Gastrocnemius medialis (tissue), 4 donors: ENCODE results near the gene ZNF467. TPM values are rescaled to one million over a fixed set of nuclear protein-coding genes. Genes with fewer than 3 reads are reported as not detected.

Source experiments
- ATAC-seq, 2 donors: fragments of 150-250 bp; one replicate each; pipeline ENCODE4 v1.9.1; 2016
- DNase-seq, 2 donors: peaks; one replicate each; pipeline ENCODE4 v3.0.0-alpha.2; 2019
- H3K27ac ChIP-seq, 4 donors: fragments of 200-600 bp; sonication (generic); 1 replicate in 1 of 4; 2 replicates in 3 of 4; pipeline ENCODE4 v1.5.1; 2016 to 2018; ENCODE audit warnings: mild to moderate bottlenecking in 2 of 4, moderate library complexity in 1 of 4
- H3K27me3 ChIP-seq, 3 donors: fragments of 200-600 bp; sonication (generic) in 2 of 3; 1 replicate in 1 of 3; 2 replicates in 2 of 3; pipeline versions ENCODE4 v1.5.1 to v1.6.0; 2016 to 2019; ENCODE audit warnings: mild to moderate bottlenecking in 1 of 3, moderate library complexity in 1 of 3
- H3K36me3 ChIP-seq, 2 donors: fragments of 200-600 bp; sonication (generic) in 1 of 2; one replicate each; pipeline ENCODE4 v1.5.1; 2017 to 2018
- H3K4me1 ChIP-seq, 2 donors: fragments of 200-600 bp; sonication (generic) in 1 of 2; one replicate each; pipeline ENCODE4 v1.5.1; 2016 to 2017; ENCODE audit warnings: mild to moderate bottlenecking in 2 of 2
- H3K4me3 ChIP-seq, 4 donors: fragments of 200-600 bp; sonication (generic) in 3 of 4; 1 replicate in 1 of 4; 2 replicates in 3 of 4; pipeline ENCODE4 v1.5.1; 2016 to 2019; ENCODE audit warnings: mild to moderate bottlenecking in 2 of 4
- H3K9me3 ChIP-seq, 3 donors: fragments of 200-600 bp; sonication (generic) in 2 of 3; 1 replicate in 1 of 3; 2 replicates in 2 of 3; pipeline ENCODE4 v1.5.1; 2016 to 2019
- CTCF ChIP-seq, 5 experiments: fragments of 450-650 bp in 3 of 5; fragments of 200-600 bp in 2 of 5; sonication (generic) in 2 of 5; IDR thresholded peaks in 4 of 5; conservative IDR thresholded peaks in 1 of 5; 1 replicate in 4 of 5; 2 replicates in 1 of 5; pipeline ENCODE4 v1.5.1; 2016 to 2019; ENCODE audit warnings: antibody characterized with exemption in 5 of 5, mild to moderate bottlenecking in 3 of 5, moderate library complexity in 3 of 5
- POLR2A ChIP-seq, 2 donors: fragments of 450-650 bp; IDR thresholded peaks; one replicate each; pipeline ENCODE4 v1.6.1; 2017; ENCODE audit warnings: antibody characterized with exemption in 2 of 2, mild to moderate bottlenecking in 2 of 2, moderate library complexity in 2 of 2
- in situ Hi-C, 4 donors: fragments of 200-750 bp; cut with MboI; loops; one replicate each; pipeline versions ENCODE4 v1.15.0 to v1.8.0; 2017; ENCODE audit warnings: low sequenced_read_pairs in 4 of 4
- intact Hi-C: fragments of 100-400 bp; cut with DNase I; formaldehyde crosslinking; loops from one replicate; pipeline ENCODE4 v1.15.1; 2023; ENCODE audit warnings: low total_unique reads
- total RNA-seq, 4 donors: library from RNA; depleted of rRNA; stranded (reverse); fragments of >200 nt; gene quantifications; one replicate each; pipeline versions ENCODE4 v1.1.0 to v1.2.3, GENCODE V29; 2016

ZNF467 gene
- total RNA-seq, 4 donors from 2014 or later, result 0.15 to 1.8 (median 0.95) TPM

- no peak overlapping the region for H3K4me3 ChIP-seq
- intact Hi-C loops, result no loop called here
Measured at GRCh38 chr7:149804106-149804505, 30.7 kb upstream of the ZNF467 start.

GRCh38 chr7:149803551-149804074, 30.2 kb upstream of the ZNF467 start:
- DNase-seq (no peak), ATAC-seq (no peak)
- H3K27me3 ChIP-seq, result no peaks in the 10 kb centered on the region
- in situ Hi-C loops (no loop called here), intact Hi-C loops (no loop called here)
- H3K9me3 ChIP-seq, result no peaks in the 10 kb centered on the region
- no peak overlapping the region for H3K4me3 ChIP-seq
- TF ChIP-seq CTCF (IDR thresholded peaks at IDR 0.05 in 4 of 5, conservative IDR thresholded peaks at IDR 0.05 in 1 of 5), result no peak
- TF ChIP-seq POLR2A (IDR thresholded peaks at IDR 0.05), result no peak
- no peaks in the 10 kb centered on the region for H3K36me3 ChIP-seq
- H3K4me1 ChIP-seq, result no peaks in the 10 kb centered on the region
- no peak overlapping the region for H3K27ac ChIP-seq

More at GRCh38 chr7:149804106-149804505, 30.7 kb upstream of the ZNF467 start:
- H3K36me3 ChIP-seq, result no peaks in the 10 kb centered on the region
- H3K9me3 ChIP-seq, result no peaks in the 10 kb centered on the region
- TF ChIP-seq CTCF (IDR thresholded peaks at IDR 0.05 in 4 of 5, conservative IDR thresholded peaks at IDR 0.05 in 1 of 5) (no peak), POLR2A (IDR thresholded peaks at IDR 0.05) (no peak)
- in situ Hi-C loops, result no loop called here
- ATAC-seq, result no peak
- no peaks in the 10 kb centered on the region for H3K27me3 ChIP-seq
- H3K27ac ChIP-seq, result no peak overlapping the region
- DNase-seq, result no peak
- H3K4me1 ChIP-seq, result no peaks in the 10 kb centered on the region

- H3K4me1 ChIP-seq, result no peaks in the 10 kb centered on the region
- no peak overlapping the region for H3K27ac ChIP-seq
- H3K4me3 ChIP-seq, result no peak overlapping the region
- H3K9me3 ChIP-seq, result no peaks in the 10 kb centered on the region
- no peak for ATAC-seq
- no peak for DNase-seq
- TF ChIP-seq POLR2A (IDR thresholded peaks at IDR 0.05) (no peak), CTCF (IDR thresholded peaks at IDR 0.05 in 4 of 5, conservative IDR thresholded peaks at IDR 0.05 in 1 of 5) (no peak)
- in situ Hi-C loops (no loop called here), intact Hi-C loops (no loop called here)
- H3K27me3 ChIP-seq, result no peaks in the 10 kb centered on the region
- no peaks in the 10 kb centered on the region for H3K36me3 ChIP-seq
Measured at GRCh38 chr7:149802966-149803365, 29.6 kb upstream of the ZNF467 start.

- Histone ChIP-seq H3K9me3 (no peaks in the 10 kb centered on the region), H3K36me3 (no peaks in the 10 kb centered on the region), H3K27me3 (no peaks in the 10 kb centered on the region), H3K4me1 (no peaks in the 10 kb centered on the region), H3K4me3 (no peak overlapping the region), H3K27ac (no peak overlapping the region)
- in situ Hi-C loops (no loop called here), intact Hi-C loops (no loop called here)
- ATAC-seq, result no peak
- DNase-seq, result no peak
- TF ChIP-seq POLR2A (IDR thresholded peaks at IDR 0.05) (no peak), CTCF (IDR thresholded peaks at IDR 0.05 in 4 of 5, conservative IDR thresholded peaks at IDR 0.05 in 1 of 5) (no peak)
Measured at GRCh38 chr7:149801816-149802215, 28.4 kb upstream of the ZNF467 start.

GRCh38 chr7:149801002-149801566, 27.7 kb upstream of the ZNF467 start:
- Histone ChIP-seq H3K27me3 (no peaks in the 10 kb centered on the region), H3K27ac (no peak overlapping the region), H3K4me1 (no peaks in the 10 kb centered on the region), H3K36me3 (no peaks in the 10 kb centered on the region), H3K9me3 (no peaks in the 10 kb centered on the region), H3K4me3 (no peak overlapping the region)
- in situ Hi-C loops (no loop called here), intact Hi-C loops (no loop called here)
- DNase-seq (no peak), ATAC-seq (no peak)
- TF ChIP-seq POLR2A (IDR thresholded peaks at IDR 0.05), result no peak
- TF ChIP-seq CTCF (IDR thresholded peaks at IDR 0.05 in 4 of 5, conservative IDR thresholded peaks at IDR 0.05 in 1 of 5), result no peak
